Measurements from ENCODE around the gene TEX2. TPM values are rescaled to one million over a fixed set of nuclear protein-coding genes. Genes with fewer than 3 reads are reported as not detected.
A peak's percentile ranks its signal among the peaks of the same experiment; 100 is the strongest.
"Not testable (repeated sequence)": the region's sequence is repeated elsewhere in the genome, so short reads cannot be mapped to it uniquely, and the experiment has no call there.

TEX2 gene
- total and polyA plus RNA-seq, 3 experiments from 2014 or later: 6.5 to 22.0 (median 21.9) TPM

DNA sequence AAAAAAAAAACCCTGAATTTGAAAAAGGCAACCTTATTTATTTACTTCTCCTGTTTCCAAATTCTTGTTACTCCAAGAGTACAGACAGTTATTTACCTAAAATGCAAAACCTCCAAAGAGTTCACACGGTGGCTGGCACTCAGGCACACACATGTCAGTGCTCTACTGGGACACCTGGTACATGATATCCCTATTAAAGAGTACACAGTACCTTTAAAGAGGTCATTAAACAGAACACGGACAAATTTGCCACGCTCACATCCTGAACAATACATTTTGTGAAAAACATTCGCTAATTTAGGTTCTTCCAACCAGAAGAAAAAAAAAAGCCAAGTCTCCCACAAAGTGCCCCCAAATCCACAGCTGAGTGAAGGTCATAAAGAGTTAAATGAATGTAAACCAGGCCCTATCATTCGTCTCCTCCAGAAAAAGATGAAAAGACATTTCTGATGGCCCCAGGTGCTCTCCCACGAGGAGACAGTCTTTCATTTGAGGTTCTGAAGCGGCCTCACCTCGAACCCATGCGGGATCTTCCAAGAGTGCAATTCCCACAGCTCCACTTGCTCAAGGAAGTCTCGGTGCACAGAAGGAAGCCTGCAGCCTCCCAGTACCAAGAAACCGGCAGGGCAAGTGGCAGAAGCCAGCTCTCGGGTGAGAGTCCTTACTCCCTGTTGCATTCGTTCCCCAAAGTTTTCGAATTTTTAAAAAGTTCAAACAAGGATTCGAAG lies 134.1 kb downstream of the TEX2 start:
- Mint-ChIP-seq H3K9me3 (no peaks in the 10 kb centered on the region), H3K4me1 (peaks cover 57 to 73% (median 69%) of the 10 kb centered on the region in 3 donors), H3K27me3 (no peaks in the 10 kb centered on the region), H3K36me3 (peaks cover 9 to 21% (median 15%) of the 10 kb centered on the region in 3 donors), H3K27ac (peak overlapping the region; percentile 72 to 96 (median 94)), H3K4me3 (peak overlapping the region; percentile 91 to 98 (median 97))
- H3K9me3 ChIP-seq (ENCODE audit: low read length): no peaks in the 10 kb centered on the region
- peak in 1 of 5 donors; percentile 10 for DNase-seq
- no peaks in the 10 kb centered on the region for H3K27me3 ChIP-seq (ENCODE audit: insufficient read depth, low read length, poor library complexity, severe bottlenecking)
- H3K4me1 ChIP-seq (ENCODE audit: insufficient read depth, low read length): peaks cover 32% of the 10 kb centered on the region
- ChIA-PET CTCF (interaction anchor here (0.7 to 9.7 kb wide), 5 partner anchors 46 to 210 kb away, joined by 3 to 334 read pairs (median 19); partner anchors contain the start of gene GH1), POLR2A (interaction anchor here (1.0 to 3.3 kb wide), 14 partner anchors 17 to 108 kb away, joined by 3 to 44 read pairs (median 4); partner anchors contain the start of gene ICAM2)
- peaks cover 3% of the 10 kb centered on the region for H3K36me3 ChIP-seq (ENCODE audit: insufficient read depth, low read length)
- peak overlapping the region; percentile 77 for H3K27ac ChIP-seq (ENCODE audit: low read depth, low read length)
- peak overlapping the region; percentile 92 for H3K4me3 ChIP-seq (ENCODE audit: low read length)

- no peak for DNase-seq
- Mint-ChIP-seq H3K27me3 (no peaks in the 10 kb centered on the region), H3K36me3 (peaks cover 12 to 29% (median 17%) of the 10 kb centered on the region in 3 donors), H3K9me3 (no peaks in the 10 kb centered on the region), H3K4me3 (peak overlapping the region; percentile 40 to 98 (median 97)), H3K4me1 (peaks cover 61 to 87% (median 82%) of the 10 kb centered on the region in 3 donors), H3K27ac (peak overlapping the region in 7 of 8 donors; percentile 35 to 95 (median 74))
- H3K4me3 ChIP-seq (ENCODE audit: low read length): no peak overlapping the region
- POLR2A ChIA-PET: interaction anchor here (0.6 to 2.0 kb wide), 3 partner anchors 19 to 105 kb away, joined by 3 to 6 read pairs (median 3); no protein-coding TSS in a partner anchor
- no peak overlapping the region for H3K27ac ChIP-seq (ENCODE audit: low read depth, low read length)
- H3K27me3 ChIP-seq (ENCODE audit: insufficient read depth, low read length, poor library complexity, severe bottlenecking): no peaks in the 10 kb centered on the region
- no peaks in the 10 kb centered on the region for H3K9me3 ChIP-seq (ENCODE audit: low read length)
- H3K4me1 ChIP-seq (ENCODE audit: insufficient read depth, low read length): peaks cover 32% of the 10 kb centered on the region
- peaks cover 3% of the 10 kb centered on the region for H3K36me3 ChIP-seq (ENCODE audit: insufficient read depth, low read length)
- CTCF ChIA-PET: interaction anchor here (9.7 kb wide), 1 partner anchor 97 kb away, joined by 334 read pairs; no protein-coding TSS in a partner anchor
These were observed 136.1 kb downstream of the TEX2 start for GRCh38 chr17:64126918-64127317.

DNA sequence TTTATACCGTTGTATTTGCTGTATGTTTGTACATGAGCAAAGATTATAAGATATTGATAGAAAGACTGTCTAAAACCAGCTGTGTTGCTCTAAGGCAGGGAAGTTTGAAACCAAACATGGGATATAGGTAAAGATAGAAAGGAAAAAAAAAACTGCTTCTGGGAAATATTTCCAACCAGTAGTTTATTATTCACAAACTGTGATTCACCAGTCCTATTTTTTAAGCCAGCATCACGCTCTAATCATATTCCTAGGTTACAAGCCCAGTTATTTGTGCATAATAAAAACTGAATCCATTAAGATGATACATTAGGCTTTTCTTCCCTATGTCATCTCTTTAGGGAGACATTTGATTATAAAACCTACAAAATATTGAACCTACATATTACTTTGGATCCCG lies 137.1 kb downstream of the TEX2 start:
- Histone ChIP-seq H3K4me1 (ENCODE audit: insufficient read depth, low read length) (peaks cover 31% of the 10 kb centered on the region), H3K27ac (ENCODE audit: low read depth, low read length) (no peak overlapping the region), H3K4me3 (ENCODE audit: low read length) (no peak overlapping the region), H3K9me3 (ENCODE audit: low read length) (no peaks in the 10 kb centered on the region), H3K27me3 (ENCODE audit: insufficient read depth, low read length, poor library complexity, severe bottlenecking) (no peaks in the 10 kb centered on the region), H3K36me3 (ENCODE audit: insufficient read depth, low read length) (peaks cover 3% of the 10 kb centered on the region)
- CTCF ChIA-PET: interaction anchor here (0.8 to 1.8 kb wide), 2 partner anchors 52 to 207 kb away, joined by 3 to 6 read pairs; no protein-coding TSS in a partner anchor
- Mint-ChIP-seq H3K27me3 (no peaks in the 10 kb centered on the region), H3K4me3 (peak overlapping the region; percentile 40 to 98 (median 97)), H3K27ac (peak overlapping the region; percentile 34 to 94 (median 79)), H3K36me3 (peaks cover 14 to 37% (median 17%) of the 10 kb centered on the region in 3 donors), H3K4me1 (peaks cover 64 to 87% (median 82%) of the 10 kb centered on the region in 3 donors), H3K9me3 (no peaks in the 10 kb centered on the region)
- POLR2A ChIA-PET: no interaction called here
- no peak for DNase-seq

DNA sequence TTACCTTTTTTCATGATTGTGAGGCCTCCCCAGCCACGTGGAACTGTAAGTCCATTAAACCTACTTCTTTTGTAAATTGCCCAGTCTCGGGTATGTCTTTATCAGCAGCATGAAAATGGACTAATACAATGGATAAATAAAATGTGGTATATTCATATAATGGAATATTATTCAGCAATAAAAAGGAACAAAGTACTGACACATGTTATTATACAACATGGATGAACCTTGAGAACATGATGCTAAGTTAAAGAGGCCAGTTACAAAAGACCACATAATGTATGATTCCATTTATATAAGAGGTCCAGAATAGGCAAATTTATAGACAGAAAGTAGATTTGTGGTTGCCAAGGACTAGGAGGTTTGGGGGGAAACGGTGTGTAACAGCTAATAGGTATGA lies 138.5 kb downstream of the TEX2 start:
- Mint-ChIP-seq H3K9me3 (no peaks in the 10 kb centered on the region), H3K36me3 (peaks cover 17 to 40% (median 17%) of the 10 kb centered on the region in 3 donors), H3K27me3 (no peaks in the 10 kb centered on the region), H3K27ac (peak overlapping the region in 7 of 8 donors; percentile 22 to 94 (median 64)), H3K4me1 (peaks cover 66 to 88% (median 87%) of the 10 kb centered on the region in 3 donors), H3K4me3 (peak overlapping the region in 3 of 7 donors; percentile 41 to 98 (median 95))
- ChIA-PET POLR2A (no interaction called here), CTCF (interaction anchor here (0.8 to 2.5 kb wide), 4 partner anchors 9 to 205 kb away, joined by 3 to 9 read pairs (median 6); no protein-coding TSS in a partner anchor)
- Histone ChIP-seq H3K27ac (ENCODE audit: low read depth, low read length) (no peak overlapping the region), H3K4me1 (ENCODE audit: insufficient read depth, low read length) (peaks cover 39% of the 10 kb centered on the region), H3K9me3 (ENCODE audit: low read length) (no peaks in the 10 kb centered on the region), H3K36me3 (ENCODE audit: insufficient read depth, low read length) (peaks cover 3% of the 10 kb centered on the region), H3K4me3 (ENCODE audit: low read length) (no peak overlapping the region), H3K27me3 (ENCODE audit: insufficient read depth, low read length, poor library complexity, severe bottlenecking) (no peaks in the 10 kb centered on the region)
- no peak for DNase-seq

DNA sequence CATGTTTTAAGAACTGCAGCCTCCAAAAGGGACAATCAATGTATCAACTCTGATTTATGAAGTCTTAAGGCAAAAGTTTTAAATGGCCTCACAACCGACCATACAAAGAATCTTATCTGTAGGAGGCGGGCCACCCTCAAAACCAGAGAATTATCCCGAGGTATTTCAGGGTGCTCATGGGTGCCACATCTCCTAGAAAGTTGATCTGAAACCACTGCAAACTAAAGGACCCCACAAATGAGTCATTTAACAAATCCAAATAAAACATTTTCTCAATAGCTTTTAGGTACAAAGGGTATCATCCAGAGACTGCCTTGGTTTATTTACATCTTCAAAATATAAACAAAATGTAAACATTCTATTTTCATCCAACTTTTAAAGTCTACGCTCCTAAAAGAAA lies 139.9 kb downstream of the TEX2 start:
- Histone ChIP-seq H3K4me1 (ENCODE audit: insufficient read depth, low read length) (peaks cover 42% of the 10 kb centered on the region), H3K9me3 (ENCODE audit: low read length) (no peaks in the 10 kb centered on the region), H3K27ac (ENCODE audit: low read depth, low read length) (no peak overlapping the region), H3K27me3 (ENCODE audit: insufficient read depth, low read length, poor library complexity, severe bottlenecking) (no peaks in the 10 kb centered on the region), H3K4me3 (ENCODE audit: low read length) (no peak overlapping the region), H3K36me3 (ENCODE audit: insufficient read depth, low read length) (peaks cover 3% of the 10 kb centered on the region)
- H3K27ac Mint-ChIP-seq: peak overlapping the region in 5 of 8 donors; percentile 40 to 85 (median 69)
- peaks cover 67 to 88% (median 85%) of the 10 kb centered on the region in 3 donors for H3K4me1 Mint-ChIP-seq
- DNase-seq: no peak
- ChIA-PET CTCF (interaction anchor here (1.3 to 3.0 kb wide), 3 partner anchors 10 to 132 kb away, joined by 3 to 16 read pairs (median 9); no protein-coding TSS in a partner anchor), POLR2A (no interaction called here)
- peaks cover 12 to 33% (median 19%) of the 10 kb centered on the region in 3 donors for H3K36me3 Mint-ChIP-seq
- H3K9me3 Mint-ChIP-seq: no peaks in the 10 kb centered on the region
- H3K4me3 Mint-ChIP-seq: peak overlapping the region in 2 of 7 donors; percentile 6 to 44
- H3K27me3 Mint-ChIP-seq: no peaks in the 10 kb centered on the region

DNA sequence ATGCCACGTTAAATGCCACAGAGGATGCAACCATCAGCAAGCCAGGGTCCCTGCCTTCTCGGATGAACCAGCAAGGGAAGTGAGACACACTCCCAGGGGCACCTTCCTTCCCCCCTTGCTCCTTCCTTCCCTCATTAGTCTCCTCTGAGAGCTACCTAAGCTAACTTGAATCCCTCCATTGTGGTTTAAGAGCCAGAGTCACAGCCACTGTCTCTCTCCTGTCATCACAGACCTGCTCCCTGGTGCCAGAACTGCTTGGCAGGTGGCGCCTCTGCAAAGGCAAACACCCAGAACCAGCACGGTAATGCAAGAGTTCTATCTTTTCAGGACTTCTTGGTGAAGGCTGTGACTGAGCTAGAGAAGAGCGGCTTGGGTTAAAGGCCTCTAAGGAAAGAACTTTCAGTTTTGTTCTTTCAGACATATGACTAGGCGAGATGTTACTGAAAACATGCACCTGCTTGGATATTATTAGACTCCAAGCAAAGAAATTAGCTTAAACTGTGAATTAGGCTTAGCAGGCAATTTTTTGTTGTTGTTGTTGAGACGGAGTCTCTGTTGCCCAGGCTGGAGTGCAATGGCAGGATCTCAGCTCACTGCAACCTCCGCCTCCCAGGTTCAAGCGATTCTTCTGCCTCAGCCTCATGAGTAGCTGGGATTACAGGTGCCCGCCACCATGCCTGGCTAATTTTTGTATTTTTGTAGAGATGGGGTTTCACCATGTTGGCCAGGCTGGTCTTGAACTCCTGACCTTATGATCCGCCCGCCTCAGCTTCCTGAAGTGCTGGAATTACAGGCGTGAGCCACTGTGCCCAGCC lies 141.9 kb downstream of the TEX2 start:
- H3K9me3 ChIP-seq (ENCODE audit: low read length); H3K36me3 ChIP-seq (ENCODE audit: insufficient read depth, low read length); DNase-seq; H3K4me3 ChIP-seq (ENCODE audit: low read length); H3K9me3 Mint-ChIP-seq; H3K27ac ChIP-seq (ENCODE audit: low read depth, low read length); H3K27me3 Mint-ChIP-seq; H3K27me3 ChIP-seq (ENCODE audit: insufficient read depth, low read length, poor library complexity, severe bottlenecking): not testable (repeated sequence)
- Mint-ChIP-seq H3K4me3 (peak overlapping the region; percentile 61 to 87 (median 79)), H3K36me3 (peaks cover 12 to 33% (median 23%) of the 10 kb centered on the region in 3 donors), H3K27ac (peak overlapping the region; percentile 68 to 97 (median 89)), H3K4me1 (peaks cover 64 to 88% (median 84%) of the 10 kb centered on the region in 3 donors)
- CTCF ChIA-PET: interaction anchor here (1.6 to 3.0 kb wide), 4 partner anchors 12 to 202 kb away, joined by 4 to 16 read pairs (median 5); no protein-coding TSS in a partner anchor
- POLR2A ChIA-PET: interaction anchor here (0.5 kb wide), 1 partner anchor 103 kb away, joined by 3 read pairs; no protein-coding TSS in a partner anchor
- peaks cover 36% of the 10 kb centered on the region for H3K4me1 ChIP-seq (ENCODE audit: insufficient read depth, low read length)

DNA sequence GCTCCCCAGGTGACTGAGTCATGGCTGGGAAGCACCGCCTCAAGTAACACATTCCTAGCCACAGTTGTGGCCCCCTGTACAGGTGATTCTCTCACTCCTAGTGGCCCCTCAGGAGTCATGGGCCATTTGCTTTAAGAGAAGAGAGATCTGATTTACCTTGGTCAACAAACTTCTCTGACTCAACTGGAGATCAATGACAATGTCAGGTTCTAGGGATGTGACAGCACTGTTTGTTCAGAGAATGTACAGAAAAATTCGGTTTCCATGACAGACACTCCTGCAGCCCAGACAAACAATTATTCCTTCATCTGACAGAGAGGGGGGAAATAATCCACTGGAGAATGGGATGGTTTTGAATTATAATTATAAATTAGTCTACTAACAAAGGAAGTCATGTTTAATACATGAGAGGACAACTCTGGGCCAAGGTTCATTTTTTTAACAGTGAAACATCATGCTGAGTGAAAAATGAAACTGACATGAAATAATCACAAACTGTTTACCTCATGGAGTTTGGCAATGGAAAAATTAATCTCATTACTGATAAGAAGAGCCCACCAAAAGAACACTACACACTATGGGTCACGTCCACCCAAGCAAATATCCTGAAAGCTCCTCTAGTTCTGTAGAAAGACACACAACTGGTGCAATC lies 142.8 kb downstream of the TEX2 start:
- H3K9me3 Mint-ChIP-seq: no peaks in the 10 kb centered on the region
- no peak overlapping the region for H3K27ac ChIP-seq (ENCODE audit: low read depth, low read length)
- POLR2A ChIA-PET: no interaction called here

More for the DNA sequence above, 142.8 kb downstream of the TEX2 start:
- Histone ChIP-seq H3K4me1 (ENCODE audit: insufficient read depth, low read length) (peaks cover 43% of the 10 kb centered on the region), H3K4me3 (ENCODE audit: low read length) (no peak overlapping the region), H3K36me3 (ENCODE audit: insufficient read depth, low read length) (peaks cover 3% of the 10 kb centered on the region), H3K27me3 (ENCODE audit: insufficient read depth, low read length, poor library complexity, severe bottlenecking) (no peaks in the 10 kb centered on the region), H3K9me3 (ENCODE audit: low read length) (no peaks in the 10 kb centered on the region)
- DNase-seq: no peak
- CTCF ChIA-PET: interaction anchor here (1.6 to 3.0 kb wide), 3 partner anchors 13 to 201 kb away, joined by 4 to 16 read pairs (median 5); no protein-coding TSS in a partner anchor
- peaks cover 65 to 88% (median 84%) of the 10 kb centered on the region in 3 donors for H3K4me1 Mint-ChIP-seq
- peak overlapping the region; percentile 37 to 87 (median 79) for H3K4me3 Mint-ChIP-seq
- H3K27ac Mint-ChIP-seq: peak overlapping the region; percentile 11 to 97 (median 89)
- H3K27me3 Mint-ChIP-seq: no peaks in the 10 kb centered on the region
- peaks cover 12 to 34% (median 27%) of the 10 kb centered on the region in 3 donors for H3K36me3 Mint-ChIP-seq

Data from CD8-positive, alpha-beta memory T cell (primary cell).